NCI-H1105 treated with DMSO at 0.1 percent for 48 hours (cell line): ENCODE measurements around the gene NMNAT3.

ENCODE experiments used
- DNase-seq: peaks from one replicate; lab custom pipeline; 2025; lab: John Stamatoyannopoulos, UW

Gene NMNAT3

DNA sequence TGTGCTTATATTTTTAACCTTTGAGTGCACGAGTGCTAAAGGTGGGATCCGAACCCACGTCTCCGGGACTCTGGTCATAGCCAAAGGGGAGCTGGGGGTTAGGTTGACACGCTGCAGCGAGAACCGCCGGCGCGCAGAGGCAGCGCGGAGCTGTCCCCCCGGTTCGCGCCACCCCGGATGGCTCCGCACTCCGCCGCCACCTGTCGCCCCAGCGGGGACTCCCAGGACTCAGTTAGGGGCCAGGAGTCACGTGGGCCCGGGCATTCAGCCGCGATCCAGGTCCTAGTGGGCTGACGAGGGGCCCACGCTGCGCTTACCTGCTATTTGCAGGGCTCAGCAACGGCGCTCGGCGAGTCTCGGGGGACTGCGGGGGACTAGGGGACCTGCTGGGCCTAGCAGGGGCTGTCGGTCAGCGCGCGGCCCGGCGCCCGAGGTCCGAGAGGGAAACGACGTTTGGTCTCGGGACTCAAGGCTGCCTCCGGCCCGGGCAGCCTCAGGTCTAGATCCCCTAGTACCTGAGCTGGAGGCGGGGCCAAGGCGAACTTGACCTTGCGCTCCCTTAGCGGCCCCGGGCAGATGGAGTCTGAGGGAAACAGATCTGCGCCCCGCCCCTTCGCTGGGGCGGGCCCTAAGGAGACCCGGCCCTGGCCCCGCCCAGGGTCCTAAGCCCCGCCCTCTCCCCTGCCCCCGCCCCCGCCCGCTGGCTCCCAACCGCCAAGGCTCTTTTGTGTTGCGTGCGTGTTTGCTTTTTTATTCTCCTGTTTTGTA is at the start of gene NMNAT3:
NMNAT3 (minus strand) TSS at position 585 of the 768 bp plus-strand sequence. CDS start 50,248 bp downstream, outside the sequence.
- peak; percentile 89 for DNase-seq

GRCh38 chr3:139721370-139721769 is 43.6 kb upstream of the NMNAT3 start:
- no peak for DNase-seq

DNA sequence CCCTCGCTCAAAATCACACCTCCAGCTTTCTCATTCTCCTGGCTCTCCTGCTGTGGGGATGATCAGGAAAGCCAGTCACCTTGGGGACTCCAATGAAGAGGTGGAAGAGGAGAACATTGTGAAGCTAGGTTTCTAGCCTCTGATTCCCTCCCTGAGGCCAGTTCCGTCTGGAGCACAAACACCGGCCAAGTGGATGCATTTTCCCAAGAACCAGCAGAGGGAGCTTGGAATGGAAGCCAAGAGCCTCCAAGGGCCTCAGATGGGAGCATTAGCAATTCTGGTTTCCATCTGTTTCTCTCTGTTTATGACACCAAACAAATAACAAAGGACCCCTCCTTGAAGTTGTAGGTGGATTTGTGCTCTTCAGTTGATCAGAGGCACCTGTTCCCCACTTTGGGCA is 40.6 kb upstream of the NMNAT3 start:
- DNase-seq = no peak

DNA sequence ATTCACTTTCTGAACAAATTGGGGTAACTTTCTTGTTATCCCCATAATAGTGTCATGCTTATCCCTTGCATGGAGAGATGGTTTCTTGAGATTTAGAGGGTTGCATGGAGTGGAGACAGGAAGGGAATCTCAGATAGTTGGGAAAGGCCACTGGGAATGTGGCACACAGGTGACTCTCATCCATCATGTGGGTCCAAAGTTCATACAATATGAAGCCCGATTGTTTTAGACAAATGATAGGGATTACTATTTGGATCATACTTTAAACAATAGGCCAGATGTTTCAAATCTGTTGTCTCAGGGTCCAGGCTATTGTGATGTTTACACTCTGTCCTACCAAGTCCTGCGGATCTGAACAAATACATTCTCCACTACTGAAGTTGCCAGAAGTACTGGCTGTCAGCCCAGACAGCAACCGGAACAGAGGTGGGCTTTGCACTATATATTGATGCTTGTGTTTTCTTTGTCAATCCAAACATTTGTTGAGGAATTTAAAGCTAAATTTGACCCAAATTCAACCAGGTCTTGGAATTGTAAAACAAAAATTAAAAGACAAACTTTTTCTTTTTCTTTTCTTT is 39.2 kb upstream of the NMNAT3 start:
- DNase-seq = no peak

DNA sequence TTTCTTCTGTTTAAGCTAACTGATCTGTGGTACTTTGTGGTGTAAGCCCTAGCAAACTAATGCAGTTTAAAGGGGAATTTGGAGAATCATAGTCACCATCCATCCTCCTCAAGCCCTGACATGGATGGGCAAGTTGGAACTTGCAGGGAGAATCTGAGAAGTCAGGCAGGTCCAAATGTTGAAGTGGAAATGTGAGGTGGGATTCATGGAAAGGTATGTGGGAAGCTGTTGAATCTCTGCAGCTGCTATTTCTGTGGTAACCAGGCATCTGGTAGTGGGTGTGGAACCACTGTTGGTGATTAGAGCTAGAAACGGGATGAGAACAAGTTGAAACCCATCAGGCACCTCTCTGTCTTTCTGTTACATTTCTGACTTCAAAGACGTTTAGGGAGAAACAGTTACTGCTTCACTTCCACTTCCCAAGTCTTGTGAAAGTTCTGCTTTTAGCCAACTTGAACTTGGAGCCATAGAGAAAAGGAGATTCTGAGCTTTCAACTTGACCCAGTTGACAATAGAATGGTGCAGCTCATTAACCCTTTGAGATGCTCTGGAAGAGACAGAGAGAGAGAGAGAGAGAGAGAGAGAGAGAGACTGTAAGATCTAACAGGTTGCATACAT is 38.1 kb upstream of the NMNAT3 start:
- peak; percentile 73 for DNase-seq

DNA sequence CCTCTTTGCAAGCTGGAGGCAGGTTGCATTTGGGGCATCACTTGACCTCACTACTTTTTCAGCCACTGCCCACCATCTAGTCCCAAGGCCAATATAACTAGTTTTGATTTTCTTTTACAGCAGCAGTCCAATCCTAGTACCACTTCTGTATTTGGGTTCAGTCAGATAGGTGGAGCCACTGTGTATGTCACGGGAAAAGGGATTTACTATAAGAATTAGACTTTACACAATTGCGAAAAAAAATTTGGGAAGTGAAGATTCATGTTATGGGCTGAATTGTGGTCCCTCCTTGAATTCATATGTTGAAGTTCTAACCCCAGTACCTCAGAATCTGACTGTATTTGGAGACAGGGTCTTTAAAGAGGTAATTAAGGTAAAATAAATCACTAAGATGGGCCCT is 37.4 kb upstream of the NMNAT3 start:
- DNase-seq = no peak

- DNase-seq = no peak
Measured at GRCh38 chr3:139710212-139710611, 32.4 kb upstream of the NMNAT3 start.

GRCh38 chr3:139705631-139706030 is 27.9 kb upstream of the NMNAT3 start:
- no peak for DNase-seq

GRCh38 chr3:139696314-139696604 is 18.5 kb upstream of the NMNAT3 start:
- DNase-seq = no peak

DNA sequence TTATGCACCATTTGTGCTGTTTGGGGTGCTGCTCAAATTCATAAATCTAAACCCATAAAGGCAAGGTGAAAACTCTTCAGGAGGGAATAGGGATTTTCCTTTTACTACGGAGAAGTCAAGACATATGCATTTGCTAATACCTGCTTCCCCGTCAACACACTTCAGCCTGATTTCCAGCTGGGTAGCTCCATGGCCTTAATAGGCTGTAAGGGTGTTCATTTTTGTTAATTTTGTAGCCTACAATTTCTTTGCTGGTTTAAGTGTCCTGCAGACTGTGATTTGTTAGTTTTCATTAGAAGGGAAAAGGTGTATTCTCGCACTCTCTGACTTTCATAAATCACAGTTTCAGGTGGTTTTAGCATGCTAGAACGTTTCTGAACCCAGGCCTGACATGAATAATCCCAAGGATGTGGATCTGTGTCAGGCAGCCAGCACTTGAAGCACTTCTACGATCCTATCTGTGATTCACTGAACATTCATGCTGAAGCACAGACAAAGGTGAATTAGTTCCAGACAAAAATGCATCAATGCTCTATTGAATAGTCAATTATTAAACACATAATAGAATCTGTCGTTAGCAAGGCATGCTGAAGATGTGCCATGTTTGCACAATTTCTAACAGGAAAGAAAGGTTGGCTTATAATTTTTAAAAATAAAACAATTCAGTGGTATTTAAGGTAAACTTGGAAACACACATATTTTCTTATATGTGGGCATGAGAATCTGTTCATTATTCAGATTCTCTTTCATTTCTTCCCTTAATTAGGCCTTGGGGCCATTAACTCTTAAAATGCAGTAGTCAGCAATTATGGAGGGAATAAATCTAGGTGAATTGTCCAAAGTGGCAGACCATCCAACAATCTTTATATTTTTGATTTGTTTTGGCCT is 17.9 kb upstream of the NMNAT3 start:
- no peak for DNase-seq

DNA sequence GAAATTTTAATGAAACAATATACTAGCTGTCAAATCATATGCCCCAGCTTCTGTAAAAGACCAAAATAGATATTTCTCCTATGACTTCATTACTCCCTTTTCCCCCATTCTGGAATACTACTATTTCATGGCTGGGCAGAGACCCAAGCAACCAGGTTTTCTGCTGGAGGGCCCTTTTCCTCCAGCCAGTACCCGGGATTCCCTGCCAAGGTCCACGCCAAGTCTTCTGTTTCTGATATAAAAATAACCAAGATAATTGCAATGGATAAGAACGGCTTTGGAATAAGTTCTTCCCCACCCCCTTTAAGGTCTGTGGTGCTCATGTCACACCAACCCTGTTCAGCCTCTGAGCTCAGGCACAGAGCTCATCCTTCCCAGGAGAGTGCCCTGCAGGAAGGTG is 17.2 kb upstream of the NMNAT3 start:
- no peak for DNase-seq

DNA sequence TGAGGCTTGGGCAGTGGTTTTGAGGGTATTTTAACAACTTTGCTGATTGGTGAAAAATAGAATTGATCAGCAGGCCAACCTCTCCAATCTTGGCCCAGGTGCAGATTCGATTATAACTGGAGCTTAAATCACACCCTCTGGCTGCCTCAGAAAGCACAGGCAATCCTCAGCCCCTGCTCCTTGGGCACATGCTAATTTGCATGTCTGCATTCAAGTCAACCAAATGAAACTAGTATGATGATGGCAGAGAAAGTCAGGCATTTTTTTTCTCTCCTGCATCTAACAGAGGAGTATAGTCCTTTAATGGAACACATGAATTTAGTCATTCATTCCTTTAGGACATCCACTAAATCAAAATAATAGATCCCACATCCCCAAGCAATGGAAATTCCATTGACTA is 16.8 kb upstream of the NMNAT3 start:
- DNase-seq = no peak

GRCh38 chr3:139691619-139692018 is 13.8 kb upstream of the NMNAT3 start:
- DNase-seq = no peak

DNA sequence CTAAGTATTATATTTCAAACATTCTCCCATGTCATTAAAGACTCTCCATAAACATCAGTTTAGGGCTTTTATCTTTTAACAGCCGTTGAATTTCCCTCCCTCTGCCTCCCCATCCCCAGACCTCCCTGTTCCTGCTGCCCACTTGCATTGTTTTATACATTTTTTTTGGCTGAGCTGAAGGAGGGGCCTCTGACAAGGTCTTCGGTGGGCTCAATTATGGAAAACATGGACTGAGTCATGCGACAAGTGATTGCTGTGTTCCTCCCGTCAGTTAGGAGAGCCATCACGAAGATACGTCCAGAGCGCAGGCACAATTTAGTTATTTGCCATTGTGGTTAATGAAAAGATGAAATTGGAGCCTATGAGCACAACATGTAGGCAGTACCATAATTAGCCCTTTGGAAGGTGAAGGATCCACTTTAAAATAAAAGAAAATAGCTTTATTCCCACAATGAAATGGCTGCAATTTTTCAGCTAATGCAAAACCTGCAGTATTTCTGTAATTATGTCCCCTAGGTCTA is 12.0 kb upstream of the NMNAT3 start:
- peak; percentile 99 for DNase-seq

GRCh38 chr3:139689122-139689521 is 11.3 kb upstream of the NMNAT3 start:
- DNase-seq = peak; percentile 87

- no peak for DNase-seq
Measured at GRCh38 chr3:139687431-139687830, 9.7 kb upstream of the NMNAT3 start.

DNA sequence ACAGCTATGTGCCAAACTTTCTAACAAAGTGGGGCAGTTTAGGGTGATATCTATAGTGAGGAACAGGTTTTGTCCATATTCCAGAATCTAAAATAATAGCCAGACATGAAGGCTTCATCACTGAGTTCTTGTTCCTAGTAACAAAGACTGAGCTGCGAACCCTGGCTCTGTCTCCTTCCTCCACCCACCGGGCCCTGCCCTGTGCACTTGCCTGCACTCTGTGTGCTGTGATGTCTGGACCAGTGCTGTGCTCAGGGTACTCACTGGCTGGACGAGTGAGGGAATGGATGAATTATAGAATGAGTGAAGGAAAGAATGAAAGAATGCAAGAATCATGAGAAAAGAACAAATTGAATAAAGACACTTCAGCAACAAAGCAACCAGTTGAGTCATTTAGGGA is 8.9 kb upstream of the NMNAT3 start:
- DNase-seq = no peak

GRCh38 chr3:139686206-139686605 is 8.4 kb upstream of the NMNAT3 start:
- no peak for DNase-seq

DNA sequence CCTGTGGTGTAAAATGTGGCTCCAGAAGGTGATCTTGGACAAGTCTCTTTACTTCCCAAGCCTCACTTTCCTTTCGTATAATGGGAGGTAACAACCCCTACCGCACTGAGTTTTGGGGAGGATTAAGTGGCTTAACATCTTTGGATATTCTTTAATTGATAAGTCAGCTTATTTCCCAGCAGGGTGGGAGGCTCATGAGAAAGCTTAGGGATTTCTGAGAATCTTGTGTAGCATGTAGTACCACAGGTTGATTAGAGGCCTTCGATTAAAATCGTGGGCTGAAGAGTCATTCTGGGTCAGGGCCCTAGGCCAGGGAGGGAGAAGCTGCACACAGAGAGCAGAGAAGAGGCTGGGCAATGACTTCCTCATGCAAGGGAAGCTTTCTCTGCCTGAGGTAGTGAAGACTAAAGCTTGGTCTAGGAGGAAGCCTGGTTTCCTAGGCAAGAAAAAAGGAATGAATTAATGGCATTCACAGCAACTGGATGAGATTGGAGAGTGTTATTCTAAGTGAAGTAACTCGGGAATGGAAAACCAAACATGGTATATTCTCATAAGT is 1.5 kb upstream of the NMNAT3 start:
- DNase-seq = no peak

GRCh38 chr3:139676632-139677387 is 962 bp downstream of the NMNAT3 start:
- no peak for DNase-seq

GRCh38 chr3:139676108-139676507 is 1.7 kb downstream of the NMNAT3 start:
- DNase-seq = no peak
